HG03066 (cell line): ENCODE results near the gene ALPL.

Experiments used
- ATAC-seq: cut with Tn5 transposase; IDR thresholded peaks from one replicate; pipeline ENCODE4 v1.9.1; 2021; ENCODE audit warnings: low read depth; ENCODE audit not compliant: unreplicated experiment

ALPL gene

DNA sequence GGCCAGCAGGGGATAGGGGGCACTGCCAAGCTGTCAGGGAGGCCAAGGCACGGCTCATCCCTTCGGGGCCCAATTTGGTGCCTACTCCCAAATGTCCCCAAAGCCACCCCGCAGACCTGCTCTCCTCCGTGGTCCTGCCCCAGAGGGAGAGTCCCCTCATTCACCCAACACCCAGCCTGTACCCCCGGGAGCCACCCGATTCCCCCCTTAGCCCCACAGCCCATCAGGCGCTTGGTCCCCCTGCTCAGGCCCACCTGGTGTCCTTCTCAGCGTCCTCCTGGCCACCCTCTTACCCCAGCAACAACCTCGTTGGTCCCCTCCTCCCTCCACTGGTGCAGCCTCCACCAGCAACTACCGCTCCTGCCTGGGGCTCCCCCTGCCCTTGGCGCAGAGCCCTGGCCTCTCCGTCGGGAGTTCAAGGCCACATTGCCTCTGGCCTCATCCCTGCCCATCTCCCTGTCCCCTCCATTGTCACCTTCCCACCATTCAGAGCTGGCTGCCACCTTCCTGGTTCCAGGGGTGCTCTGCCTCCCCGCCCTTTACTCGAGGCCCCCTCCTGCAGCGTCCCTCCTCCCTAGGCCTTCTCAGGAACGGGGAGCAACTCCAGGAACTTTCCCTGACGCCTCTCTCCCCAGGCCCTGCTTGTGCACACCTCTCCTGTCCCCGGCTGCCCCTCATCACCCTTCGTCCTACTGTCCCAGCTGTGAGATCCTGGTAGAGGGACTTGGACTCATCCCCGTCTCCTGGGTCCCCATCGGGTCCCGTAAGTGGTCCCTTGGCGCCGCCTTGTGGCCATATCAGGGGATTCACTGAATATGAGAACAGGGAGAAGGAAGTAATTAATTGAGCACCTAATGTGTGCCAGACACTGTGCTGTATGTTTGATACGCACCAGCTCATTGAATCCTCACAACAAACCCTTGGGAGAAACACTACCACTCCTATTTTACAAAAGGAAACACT is 86.0 kb downstream of the ALPL start:
- ATAC-seq, result no peak

DNA sequence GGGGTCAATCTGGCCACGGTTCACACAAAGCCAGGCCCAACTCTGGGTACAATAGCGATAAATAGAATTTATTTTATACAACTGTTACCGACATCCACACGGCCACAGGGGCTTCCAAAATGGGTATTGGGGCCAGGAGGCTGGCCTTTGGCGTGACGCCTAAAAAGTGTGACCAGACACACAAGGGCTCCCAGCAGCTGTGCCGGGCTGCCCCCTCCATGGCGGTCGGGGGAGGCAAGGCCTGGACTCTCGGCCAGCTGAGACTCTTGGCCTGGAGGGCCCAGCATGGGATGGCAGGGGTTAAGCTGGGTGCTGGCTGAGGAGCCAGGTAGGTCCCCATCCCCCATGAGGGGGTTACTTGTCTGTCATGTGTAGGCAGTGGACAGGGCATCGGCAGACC is 87.0 kb downstream of the ALPL start:
- ATAC-seq, result no peak

DNA sequence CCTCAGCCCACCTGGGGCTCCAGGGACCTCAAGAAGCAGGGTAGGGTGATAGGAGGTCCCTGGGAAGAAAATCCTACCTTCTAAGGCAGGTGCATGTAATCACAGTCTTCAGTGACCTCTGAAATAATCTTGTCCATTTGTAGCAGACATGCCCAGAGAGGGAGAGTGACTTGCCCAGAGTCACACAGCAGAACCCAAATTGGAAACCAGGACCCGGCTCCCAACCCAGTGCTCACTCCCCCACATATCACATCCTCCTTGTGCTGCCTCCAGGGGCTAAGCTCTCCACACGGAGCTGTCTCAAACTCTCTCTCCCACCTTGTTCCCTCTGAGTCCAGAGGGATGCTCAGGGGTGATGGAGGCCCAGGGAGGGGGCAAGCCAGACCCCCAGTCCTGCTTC is 87.4 kb downstream of the ALPL start:
- ATAC-seq, result no peak

DNA sequence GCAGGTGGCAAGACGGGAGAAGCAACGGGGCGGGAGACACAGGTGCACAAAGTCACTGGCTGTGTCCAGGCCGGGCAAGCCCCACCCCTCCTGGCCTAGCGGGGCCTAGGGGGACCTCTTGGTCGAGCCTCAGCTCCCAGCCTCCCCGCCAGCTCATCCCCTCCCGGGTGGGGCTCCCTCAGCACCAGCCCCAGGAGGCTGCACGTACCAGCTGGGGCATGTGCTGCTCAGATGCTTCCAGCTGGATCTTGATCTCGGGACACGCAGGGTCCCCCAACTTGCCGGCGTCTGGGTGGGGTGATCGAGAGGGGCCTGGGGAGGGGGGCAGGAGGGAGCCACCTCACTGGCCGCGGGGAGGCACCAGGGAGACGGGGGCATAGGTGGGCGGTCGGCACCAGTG is 88.5 kb downstream of the ALPL start:
- no peak for ATAC-seq

DNA sequence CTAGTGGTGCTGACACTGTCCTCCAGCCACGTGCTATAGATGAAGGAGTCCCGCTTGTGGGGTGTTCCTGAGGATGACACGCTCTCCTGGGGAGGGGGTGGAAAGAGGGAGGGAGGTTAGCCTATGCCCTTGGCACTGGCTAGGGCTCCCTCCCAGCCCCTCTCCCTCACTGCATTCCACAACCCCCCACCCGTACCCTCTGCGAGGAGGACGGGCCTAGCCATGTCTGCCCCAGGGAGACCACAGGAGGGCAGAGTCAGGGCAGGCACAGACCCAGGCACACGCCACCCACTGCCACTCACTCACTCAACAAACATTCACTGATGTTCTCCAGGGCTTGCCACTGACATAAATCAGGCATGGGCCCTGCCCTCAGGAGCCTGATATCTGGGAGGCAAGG is 89.2 kb downstream of the ALPL start:
- ATAC-seq, result no peak

DNA sequence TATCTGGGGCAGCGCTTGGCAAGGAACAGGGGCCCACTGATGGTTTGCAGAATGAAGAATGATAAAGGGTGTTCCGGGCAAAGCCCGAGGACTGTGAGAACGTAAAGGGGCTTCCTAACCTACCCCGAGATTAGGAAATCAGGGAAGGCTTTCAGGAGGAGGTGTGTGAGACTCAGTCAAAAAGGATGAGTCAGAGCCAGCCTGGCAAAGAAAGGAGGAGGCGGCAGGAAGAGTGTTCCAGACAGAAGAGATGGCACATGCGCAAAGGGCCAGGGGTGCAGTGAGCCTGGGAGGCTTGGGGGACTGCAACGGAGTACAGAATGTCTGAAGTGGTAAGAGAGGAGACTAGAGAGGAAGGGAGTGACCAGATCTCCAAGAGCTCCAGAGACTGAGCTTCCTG is 89.7 kb downstream of the ALPL start:
- no peak for ATAC-seq

DNA sequence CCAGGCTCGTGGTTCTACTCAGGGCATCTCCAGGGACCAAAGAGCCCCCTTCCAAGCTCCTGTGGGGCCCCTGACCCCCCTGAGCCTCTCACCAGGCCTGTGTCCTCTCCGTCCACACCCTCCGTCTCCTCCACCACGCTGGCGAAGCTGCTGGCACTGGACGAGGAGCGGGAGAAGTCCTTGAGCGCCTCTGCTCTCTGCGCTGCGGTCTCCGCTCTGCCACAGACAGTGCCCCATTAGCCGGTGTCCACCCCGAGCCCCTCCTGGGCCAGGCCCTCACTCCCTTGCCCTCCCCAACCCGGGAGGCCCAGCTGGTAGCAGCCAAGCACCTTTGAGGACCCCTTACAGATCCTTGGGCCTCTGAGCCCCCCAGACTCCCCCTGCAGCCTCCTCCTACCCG is 90.2 kb downstream of the ALPL start:
- no peak for ATAC-seq

DNA sequence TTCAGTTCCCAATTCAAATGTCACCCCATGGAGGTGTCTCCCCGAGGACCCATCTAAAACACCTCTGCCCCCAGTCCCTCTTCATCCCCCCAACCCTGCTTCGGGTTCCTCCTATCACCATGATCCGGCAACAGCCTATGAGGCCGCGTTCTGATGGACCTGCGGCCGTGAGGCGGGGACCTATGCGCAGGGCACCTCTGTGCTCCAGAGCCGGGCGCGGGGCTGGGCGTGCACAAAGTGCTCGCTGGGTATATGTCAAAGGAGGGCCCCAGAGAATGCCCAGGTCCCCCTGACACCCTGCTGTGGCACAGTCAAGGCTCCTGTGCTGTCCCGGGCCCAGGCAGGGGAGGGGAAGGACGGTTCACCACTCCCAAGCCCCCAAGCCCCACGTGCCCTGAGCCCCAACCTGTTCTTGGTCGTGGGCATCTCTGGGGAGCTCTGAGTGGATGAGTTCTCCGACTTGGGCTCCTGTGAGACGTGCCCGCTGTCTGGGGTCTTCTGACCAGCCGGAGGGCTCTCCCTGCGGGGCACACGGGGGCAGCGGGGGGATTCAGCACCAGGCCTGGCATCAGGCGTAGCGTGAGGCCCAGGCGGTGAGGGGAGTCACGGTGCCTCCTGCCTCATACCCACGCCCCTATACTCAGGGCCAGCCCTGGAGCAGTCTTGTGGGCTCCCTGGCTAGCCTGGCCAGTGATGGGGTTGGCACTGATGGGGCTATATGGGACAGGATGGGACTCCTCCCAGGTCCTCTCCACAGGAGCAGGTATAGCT is 92.2 kb downstream of the ALPL start:
- no peak for ATAC-seq

DNA sequence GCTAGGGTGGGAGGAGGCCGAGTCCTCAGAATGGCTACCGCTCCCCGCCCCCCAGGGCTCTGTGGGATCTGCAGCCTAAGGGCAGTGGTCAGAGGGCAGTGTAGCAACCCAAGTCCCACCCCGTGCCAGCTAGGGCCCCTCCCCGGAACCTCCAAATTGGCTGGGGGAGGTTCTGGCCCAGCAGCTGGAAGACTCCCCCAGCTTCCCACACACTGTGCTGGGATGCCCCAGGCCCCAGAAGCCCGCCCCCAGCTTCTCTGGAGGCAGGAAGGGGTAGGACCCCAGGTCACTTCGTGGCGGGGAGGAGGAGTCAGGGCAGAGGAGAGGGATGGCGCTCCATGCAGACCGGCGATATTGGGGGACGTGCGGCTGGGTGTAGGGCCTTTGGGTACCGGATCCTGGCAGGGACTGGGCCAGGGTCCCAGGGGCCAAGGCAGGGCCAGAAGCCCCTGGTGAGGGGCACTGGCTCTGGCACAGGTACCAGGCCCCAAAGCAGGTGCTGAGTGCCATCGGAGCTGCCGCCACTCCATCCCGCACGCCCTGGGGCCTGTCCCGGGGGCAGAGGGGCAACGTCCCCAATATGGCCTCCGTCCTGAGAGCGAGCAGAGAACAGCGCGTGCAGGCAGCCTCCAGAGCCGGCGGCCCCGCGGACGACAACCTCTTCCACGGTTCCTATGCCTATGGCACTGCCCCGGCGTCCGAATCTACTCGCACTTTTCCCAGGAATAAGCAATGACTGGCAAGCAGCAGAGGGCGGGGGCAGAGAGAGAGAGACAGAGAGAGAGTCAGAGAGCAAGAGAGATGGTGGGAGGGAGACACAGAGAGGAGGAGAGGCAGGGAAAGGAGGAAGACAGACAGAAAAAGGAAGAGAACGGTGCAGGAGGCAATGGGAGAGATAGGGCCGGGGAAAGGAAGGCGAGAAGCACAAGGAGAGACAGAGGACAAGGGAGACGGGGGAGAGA is 94.2 kb downstream of the ALPL start:
- ATAC-seq, result no peak

DNA sequence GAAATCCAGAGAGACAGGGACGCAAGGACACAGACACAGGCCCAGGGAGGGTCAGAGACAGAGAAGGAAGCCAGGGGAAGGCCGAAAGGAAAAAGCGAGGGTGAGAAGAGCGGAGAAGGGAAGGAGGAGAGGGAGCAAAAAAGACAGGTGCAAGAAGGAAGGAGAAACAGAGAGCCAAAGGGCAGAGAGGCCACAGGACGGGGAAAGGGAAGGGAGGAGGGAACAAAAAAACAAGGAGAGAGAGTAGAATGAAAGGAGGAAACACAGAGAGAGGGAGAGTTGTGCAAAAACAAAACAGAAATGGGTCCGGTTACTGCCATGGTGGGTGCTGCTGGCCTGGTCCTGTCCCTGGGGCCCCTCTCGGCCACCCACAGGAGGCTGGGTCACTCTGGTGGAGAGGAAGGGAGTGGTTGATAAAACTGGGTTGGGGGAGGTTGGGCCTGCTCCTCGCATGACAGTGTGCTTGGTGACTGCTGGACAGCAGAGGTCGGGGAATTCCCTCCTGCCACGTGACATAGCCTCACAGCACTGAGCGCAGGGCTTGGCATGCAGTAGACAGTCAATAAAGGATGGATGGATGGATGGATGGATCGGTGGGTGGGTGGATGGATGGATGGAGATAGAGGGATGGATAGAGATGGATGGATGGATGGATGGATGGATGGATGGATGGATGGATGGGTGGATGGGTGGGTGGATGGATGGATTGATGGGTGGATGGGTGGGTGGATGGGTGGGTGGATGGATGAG is 95.2 kb downstream of the ALPL start:
- no peak for ATAC-seq

DNA sequence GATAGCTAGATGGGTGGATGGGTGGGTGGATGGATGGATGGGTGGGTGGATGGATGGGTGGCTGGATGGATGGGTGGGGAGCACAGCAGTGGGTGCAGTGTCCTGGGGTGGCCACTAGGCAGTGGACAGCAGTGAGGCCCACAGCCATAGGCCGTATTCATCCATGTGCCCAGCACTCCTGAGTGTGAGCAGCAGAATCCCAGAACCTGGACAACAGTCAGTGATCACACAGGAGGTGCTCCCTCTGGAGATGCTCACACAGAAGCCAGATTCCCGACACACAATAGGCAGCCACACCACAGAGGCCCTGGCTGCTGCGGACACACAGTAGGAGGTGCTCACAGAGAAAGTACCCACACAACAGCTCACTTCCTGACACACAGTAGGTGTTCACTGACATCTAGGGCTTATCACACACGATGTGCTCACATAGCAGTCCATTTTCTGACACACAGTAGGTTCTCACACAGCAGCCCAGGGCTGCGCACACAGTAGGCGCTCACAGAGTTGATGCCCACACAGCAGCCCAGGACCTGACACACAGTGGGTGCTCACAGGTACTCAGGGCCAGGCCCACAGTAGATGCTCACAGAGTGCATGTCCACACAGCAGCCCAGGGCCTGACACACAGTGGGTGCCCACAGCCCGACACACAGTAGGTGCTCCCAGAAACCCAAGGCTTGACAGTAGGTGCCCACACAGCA is 95.9 kb downstream of the ALPL start:
- ATAC-seq, result no peak

DNA sequence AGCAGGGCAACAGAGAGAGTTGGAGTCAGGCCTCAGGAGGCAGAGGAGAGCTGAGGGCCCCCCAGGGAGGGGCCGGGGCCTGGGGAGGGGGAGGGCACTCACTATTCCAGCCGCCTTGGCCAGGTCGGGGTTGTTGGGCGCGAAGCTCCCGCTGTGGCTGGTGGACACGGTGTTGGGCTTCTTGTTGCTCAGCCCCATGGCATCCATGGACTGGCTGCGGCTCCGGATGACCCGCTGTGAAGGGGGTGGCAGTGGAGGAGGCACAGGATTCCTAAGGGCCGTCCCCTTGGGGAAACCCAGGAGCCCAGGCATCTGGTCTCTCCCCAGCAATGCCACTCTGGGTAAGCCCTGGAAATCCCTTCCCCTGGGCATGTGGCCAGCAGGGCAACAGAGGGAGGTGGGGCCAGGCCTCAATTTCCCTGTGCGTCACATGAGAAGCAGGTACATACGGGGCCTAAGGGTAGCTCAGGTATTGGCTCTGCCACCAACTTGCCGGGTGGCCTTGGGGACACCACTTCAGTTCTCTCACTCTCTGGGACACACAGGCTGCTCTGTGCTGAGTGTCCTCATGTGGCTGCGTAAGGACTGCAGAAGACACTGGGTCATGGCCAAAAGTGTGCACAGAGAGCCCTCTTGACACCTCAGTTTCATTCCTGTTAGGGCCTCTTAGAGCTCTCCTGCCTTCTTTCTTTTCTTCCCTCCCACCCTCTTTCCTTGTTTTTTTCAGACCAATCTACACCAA is 96.9 kb downstream of the ALPL start:
- no peak for ATAC-seq

DNA sequence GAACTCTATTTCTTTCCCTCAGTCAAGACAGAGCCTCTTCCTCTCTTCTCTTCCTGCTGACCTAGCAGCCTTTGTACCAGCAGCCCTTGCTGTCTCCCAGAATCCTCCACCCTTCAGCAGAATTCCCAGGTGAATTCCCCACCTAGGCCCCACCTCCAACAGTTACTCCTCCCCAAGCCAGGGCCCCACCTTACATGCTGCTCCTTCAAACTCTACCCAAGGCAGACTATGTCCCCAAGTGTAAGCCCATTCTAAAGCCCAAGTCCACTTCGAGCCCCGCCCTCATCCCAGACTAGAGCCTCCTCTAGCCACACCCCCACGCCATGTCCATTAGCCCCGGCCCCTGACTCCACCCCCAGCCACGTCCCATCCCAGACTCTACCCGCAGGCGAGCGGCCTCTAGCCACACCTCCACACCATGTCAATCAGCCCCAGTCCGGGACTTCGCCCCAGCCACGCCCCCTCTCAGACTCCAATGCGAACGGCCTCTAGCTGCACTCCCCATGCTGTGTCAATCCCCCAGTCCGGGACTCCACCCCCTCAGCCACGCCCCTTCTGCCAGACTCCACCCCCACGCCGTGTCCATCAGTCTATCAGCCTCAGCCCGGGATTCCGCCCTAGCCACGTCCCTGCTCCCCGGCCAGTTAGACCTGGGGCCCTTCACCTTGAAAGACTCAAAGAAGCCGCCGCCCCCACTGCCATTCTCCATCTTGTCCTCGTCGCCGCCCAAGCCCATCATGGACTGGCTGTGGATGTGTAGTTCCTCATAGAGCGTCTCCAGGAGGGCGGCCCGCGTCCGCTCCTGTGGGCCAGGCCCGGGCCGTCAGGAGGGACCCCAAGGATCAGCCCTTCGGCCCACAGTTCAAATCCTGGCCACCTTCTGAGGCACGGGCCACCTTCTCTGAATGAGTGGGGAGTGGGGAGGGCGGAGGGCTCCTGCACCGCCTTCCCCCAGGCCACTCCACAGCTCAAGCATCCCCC is 98.6 kb downstream of the ALPL start:
- no peak for ATAC-seq

DNA sequence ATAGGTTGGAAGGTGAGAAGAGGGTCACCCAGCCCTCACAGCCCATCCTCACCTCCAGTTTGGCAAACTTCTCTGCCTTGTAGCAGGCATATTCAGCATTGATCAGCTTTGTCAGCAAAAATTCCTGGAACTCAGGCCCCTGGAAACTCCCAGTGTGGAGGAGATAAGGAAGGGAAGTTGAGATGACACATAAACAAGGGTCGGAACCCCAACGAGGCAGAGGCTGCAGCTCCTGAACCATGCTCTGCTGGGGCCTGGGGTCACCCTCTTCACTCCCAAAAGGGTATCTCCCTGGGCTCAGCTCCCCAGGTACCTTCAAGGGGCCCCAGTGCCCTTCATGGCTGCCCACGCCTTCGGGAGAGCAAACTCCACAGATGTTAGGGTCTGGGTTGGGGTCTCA is 99.6 kb downstream of the ALPL start:
- ATAC-seq, result no peak

DNA sequence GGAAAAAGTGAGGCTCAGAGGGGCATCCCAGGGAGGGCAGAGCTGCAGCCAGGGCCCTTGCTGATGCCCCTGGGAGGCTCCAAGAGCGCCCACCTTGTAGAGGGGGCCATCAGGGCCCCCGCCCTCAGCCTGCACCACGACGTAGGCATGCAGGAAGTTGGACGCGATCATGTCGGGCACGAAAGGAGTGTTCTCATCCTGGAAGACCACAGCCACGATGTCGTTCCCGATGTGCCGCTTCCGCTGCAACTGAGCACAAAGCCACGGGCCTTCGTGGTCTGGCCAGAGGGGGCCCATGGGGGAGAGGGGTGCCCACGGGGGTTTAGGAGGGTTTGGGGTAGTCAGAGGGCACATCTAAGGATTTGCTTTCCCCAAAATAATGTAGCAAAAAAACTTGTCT is 100.8 kb downstream of the ALPL start:
- no peak for ATAC-seq

DNA sequence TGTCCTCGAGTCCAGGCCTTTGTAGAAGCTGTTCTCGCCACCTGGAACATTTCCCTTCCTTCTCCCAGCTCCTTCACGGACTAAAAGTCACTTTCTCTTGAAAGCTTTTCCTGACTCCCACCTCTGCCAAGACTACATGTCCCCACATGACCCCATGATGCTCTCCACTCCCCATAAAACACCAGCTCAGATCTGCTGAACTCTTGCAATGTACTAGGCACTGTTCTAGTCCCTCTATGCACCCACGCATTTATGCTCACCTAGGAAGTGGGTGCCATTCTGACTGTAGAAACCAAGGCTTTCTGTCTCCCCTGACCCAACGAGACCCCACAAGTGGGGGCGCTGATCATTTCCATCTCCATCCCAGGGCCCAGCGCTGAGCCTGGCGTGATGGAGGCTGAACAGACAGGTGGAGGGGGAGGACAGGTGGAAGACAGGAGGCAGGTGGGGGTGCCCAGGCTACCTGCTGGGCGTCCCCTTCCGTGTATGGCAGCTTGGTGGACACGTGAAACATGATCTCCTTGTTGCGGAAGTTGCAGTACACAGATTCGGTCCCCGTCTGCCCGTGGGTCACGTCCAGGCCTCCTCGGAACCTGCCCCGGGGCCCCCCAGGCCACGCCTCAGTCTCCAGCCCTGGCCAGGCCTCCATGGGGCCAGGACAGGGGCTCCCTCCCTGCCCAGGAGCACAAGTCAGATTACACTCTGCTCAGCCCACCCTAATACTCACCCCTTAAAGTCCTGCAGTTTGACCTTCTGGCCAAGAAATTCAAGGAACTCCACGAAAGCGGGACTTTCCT is 102.0 kb downstream of the ALPL start:
- no peak for ATAC-seq

DNA sequence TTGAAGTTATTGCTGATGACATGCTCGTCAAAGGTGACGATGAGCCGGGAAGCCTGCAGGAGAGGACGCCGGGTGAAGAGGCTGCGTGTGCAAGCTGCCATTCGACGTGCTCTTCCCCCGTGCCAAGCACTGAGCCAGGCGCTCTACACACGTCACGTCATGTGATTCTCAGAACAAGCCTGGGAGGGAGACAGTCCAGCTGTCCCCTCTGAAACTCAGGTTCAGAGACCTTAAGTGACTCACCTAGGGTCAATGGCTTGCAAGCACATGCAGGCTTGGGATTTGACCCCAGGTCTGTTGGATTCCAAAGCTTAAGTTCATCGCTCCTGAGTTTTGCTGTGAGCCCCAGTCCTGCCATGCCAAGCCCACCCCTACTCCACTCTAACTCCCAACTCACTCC is 102.8 kb downstream of the ALPL start:
- ATAC-seq, result no peak
